ENCODE results near the gene LRRC3B.

Gene LRRC3B

DNA sequence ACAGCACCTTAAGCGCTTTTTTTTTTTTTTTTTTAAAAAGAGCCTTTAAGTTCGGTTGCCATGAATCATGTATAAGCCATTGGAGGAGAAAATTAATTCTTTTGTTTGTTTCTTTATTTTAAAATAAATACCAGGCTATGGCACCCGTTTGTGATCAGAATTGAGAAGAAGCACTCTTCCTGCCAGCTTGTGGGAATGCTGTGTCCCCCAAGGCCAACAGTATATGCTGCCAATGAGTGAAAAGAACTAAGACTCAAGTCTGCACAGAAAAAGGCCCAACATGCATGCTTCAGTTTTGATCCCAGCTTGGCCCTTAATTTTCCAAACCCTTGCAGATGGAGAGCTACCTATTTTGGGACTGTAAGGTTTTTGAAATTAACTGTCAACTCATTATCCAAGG, 90.5 kb downstream of the LRRC3B start:
- no peak for DNase-seq

- DNase-seq = no peak
Observed at GRCh38 chr3:26714485-26714884, 91.9 kb downstream of the LRRC3B start.

DNA sequence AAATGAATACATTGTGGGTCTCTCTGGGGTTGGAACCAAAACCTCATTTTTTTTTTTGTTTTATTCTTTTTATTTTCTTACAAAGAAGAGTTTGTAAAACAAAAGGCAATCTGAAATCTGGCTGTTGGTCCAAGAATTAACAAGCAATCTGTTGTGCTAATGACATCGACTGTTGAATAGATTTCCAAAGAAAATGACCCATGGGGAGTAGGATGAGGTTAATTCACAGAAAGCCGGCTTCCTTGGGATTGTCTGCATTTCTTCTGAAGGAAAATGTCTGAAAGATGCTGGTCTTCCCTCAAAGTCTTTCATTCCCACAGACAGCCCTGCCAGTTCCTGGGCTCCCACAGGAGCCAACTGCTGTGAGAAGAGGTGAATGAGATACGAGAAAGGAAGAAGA, 92.9 kb downstream of the LRRC3B start:
- no peak for DNase-seq

- DNase-seq = no peak
Observed at GRCh38 chr3:26718315-26718714, 95.7 kb downstream of the LRRC3B start.

DNA sequence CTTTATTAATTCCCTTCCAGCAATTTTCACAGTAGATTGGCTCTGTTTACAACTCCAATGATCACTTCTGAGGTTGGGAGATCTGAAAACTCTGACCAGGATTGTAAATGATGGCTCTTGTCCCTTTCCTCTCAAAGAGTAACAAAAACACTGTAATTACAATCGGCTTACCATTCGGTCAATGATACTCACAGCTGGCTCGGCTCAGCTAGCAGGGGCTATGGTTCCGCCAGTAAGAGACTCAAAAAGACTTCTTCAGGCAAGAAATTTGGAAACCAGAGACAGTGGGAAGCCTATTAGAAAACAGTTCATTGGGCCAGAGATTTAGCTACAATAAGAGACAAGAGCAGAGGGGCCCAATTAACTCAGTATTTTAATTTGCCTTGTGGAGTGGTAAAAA, 96.6 kb downstream of the LRRC3B start:
- no peak for DNase-seq

- no peak for DNase-seq
Observed at GRCh38 chr3:26721047-26721446, 98.5 kb downstream of the LRRC3B start.

DNA sequence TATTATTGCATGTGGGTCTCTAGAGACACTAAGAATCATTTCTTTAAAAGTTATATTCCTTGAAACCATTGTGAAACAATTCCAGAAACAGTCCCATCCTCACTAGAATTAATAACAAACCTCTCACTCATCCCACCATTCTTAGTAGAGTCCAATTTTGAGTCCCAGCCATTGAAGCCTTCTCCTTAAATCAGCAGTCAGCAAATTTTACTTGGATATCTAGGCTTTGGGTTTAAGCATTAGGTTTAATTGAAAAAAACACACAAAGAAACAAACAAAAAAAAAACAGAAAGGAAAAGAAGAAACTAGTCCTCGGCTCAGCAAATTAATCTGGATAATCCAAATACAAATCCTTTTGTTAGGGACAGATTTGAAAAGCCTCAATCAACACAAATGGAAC, 109.3 kb downstream of the LRRC3B start:
- DNase-seq = no peak

- DNase-seq = no peak
Observed at GRCh38 chr3:26750263-26750662, 127.7 kb downstream of the LRRC3B start.

DNA sequence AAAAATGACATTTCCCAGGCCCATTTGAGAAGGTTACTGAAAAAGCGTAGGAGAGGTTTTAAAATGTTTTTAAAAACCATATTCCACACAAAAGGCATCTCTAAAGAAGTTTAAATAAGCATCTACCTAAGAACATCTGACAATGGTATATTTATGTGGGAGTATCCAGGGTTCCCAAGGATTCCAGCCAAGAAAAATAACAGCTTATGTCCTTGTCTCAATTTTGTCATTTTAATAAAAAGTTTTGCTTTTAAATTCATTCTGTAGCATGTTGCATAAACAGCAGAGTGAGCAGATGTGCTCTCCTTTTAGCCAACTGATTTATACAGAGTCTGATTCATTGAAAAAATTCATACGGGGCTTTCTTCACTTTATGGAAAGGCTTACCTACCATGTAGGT, 129.9 kb downstream of the LRRC3B start:
- DNase-seq = no peak

DNA sequence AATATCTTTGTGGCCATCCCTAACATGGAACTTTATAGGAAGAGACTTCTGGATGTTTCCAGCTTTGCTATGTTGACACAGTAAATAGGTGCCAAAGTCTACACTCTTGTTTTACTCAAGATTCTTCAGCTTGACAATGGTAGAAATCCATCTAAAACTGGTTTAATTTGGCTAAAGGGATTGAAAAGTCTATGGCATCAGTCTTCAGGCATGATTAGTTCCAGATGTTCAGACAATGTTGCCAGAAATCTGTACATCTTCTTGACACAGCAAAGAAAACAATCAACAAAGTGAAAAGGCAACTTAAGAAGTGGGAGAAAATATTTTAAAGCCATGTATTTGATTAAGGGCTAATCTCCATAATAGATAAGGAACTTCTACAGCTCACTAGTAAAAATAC, 130.5 kb downstream of the LRRC3B start:
- no peak for DNase-seq

- DNase-seq = no peak
Observed at GRCh38 chr3:26757978-26758377, 135.4 kb downstream of the LRRC3B start.
